ENCODE measurements around the gene RASA3. TPM values are rescaled to one million over a fixed set of nuclear protein-coding genes. Genes with fewer than 3 reads are reported as not detected.

The RASA3 gene
- total RNA-seq, 1 experiment from 2014 or later = 10.0 TPM

GRCh38 chr13:113981611-113982295 lies 150.7 kb downstream of the RASA3 start:
- TF ChIP-seq, protein P1, sequence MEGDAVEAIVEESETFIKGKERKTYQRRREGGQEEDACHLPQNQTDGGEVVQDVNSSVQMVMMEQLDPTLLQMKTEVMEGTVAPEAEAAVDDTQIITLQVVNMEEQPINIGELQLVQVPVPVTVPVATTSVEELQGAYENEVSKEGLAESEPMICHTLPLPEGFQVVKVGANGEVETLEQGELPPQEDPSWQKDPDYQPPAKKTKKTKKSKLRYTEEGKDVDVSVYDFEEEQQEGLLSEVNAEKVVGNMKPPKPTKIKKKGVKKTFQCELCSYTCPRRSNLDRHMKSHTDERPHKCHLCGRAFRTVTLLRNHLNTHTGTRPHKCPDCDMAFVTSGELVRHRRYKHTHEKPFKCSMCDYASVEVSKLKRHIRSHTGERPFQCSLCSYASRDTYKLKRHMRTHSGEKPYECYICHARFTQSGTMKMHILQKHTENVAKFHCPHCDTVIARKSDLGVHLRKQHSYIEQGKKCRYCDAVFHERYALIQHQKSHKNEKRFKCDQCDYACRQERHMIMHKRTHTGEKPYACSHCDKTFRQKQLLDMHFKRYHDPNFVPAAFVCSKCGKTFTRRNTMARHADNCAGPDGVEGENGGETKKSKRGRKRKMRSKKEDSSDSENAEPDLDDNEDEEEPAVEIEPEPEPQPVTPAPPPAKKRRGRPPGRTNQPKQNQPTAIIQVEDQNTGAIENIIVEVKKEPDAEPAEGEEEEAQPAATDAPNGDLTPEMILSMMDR (conservative IDR thresholded peaks at IDR 0.05) = no peak
- TF ChIP-seq EZH2 (IDR thresholded peaks at IDR 0.05; ENCODE audit: low read depth) = no peak
- ChIA-PET POLR2A (ENCODE audit: unreplicated experiment) (interaction anchor here (0.6 to 0.7 kb wide), 2 partner anchors 45 to 90 kb away, joined by 3 read pairs; no protein-coding TSS in a partner anchor), CTCF (interaction anchor here (0.8 kb wide), 1 partner anchor 34 kb away, joined by 3 read pairs; no protein-coding TSS in a partner anchor)
- H4K20me1 ChIP-seq (ENCODE audit: insufficient read depth) = no peaks in the 10 kb centered on the region
- no peaks in the 10 kb centered on the region for H3K79me2 ChIP-seq (ENCODE audit: low read depth)
- BruUV-seq (replicated peaks) = no TSS peak
- DNase-seq = no peak
- H3K27me3 ChIP-seq (ENCODE audit: insufficient read depth, low read depth) = no peaks in the 10 kb centered on the region
- no peak overlapping the region for H3K27ac ChIP-seq
- peak overlapping the region; percentile 63 for H3K4me2 ChIP-seq
- H3K4me1 ChIP-seq (replicated peaks; ENCODE audit: insufficient read depth) = peaks cover 30% of the 10 kb centered on the region
- H3K9me3 ChIP-seq (ENCODE audit: insufficient read depth, low read depth) = no peaks in the 10 kb centered on the region
- H3F3A ChIP-seq (ENCODE audit: insufficient read depth, low read depth) = peaks cover 33% of the 10 kb centered on the region
- H3K36me3 ChIP-seq (ENCODE audit: low read depth) = no peaks in the 10 kb centered on the region
- intact Hi-C loops (cut with micrococcal nuclease; ENCODE audit: unreplicated experiment) = loop anchor here (5.0 kb wide), 1 partner anchor 246 kb away; no protein-coding TSS in a partner anchor
- no peaks in the 10 kb centered on the region for H3K9me2 ChIP-seq (ENCODE audit: insufficient read depth)
- H2AFZ ChIP-seq = no peak overlapping the region
- H3K4me3 ChIP-seq = no peak overlapping the region

DNA sequence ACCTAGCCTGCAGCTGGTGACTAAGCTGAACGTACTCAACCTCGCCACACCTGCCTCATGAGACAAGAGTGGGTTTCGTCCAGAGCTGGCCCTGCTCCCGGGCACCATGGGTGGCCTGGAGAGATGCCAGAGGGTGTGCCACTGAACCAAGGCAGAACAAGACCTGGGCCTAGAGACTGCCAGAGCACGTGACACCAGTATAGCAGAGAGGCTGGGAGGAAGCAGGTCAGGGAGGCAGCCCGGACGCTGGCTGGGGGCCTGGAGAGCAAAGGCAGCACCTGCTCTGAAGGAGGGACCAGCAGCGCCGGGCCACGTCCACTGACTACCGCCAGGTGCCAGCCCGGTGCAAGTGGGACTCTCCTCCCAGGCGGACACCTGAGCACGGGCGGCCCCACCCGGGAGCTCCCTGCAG lies 151.2 kb downstream of the RASA3 start:
- ChIA-PET CTCF (interaction anchor here (0.5 to 0.8 kb wide), 3 partner anchors 34 to 533 kb away, joined by 3 to 11 read pairs (median 4); no protein-coding TSS in a partner anchor), POLR2A (ENCODE audit: unreplicated experiment) (interaction anchor here (0.6 to 0.7 kb wide), 2 partner anchors 44 to 91 kb away, joined by 3 read pairs; no protein-coding TSS in a partner anchor)
- Histone ChIP-seq H4K20me1 (ENCODE audit: insufficient read depth) (no peaks in the 10 kb centered on the region), H3K4me2 (peak overlapping the region; percentile 63), H3K9me2 (ENCODE audit: insufficient read depth) (no peaks in the 10 kb centered on the region), H3K36me3 (ENCODE audit: low read depth) (no peaks in the 10 kb centered on the region), H3K27ac (peak overlapping the region; percentile 63), H3K4me3 (no peak overlapping the region), H3K4me1 (replicated peaks; ENCODE audit: insufficient read depth) (peaks cover 36% of the 10 kb centered on the region), H3K9me3 (ENCODE audit: insufficient read depth, low read depth) (no peaks in the 10 kb centered on the region), H3K79me2 (ENCODE audit: low read depth) (no peaks in the 10 kb centered on the region), H3K27me3 (ENCODE audit: insufficient read depth, low read depth) (no peaks in the 10 kb centered on the region), H2AFZ (no peak overlapping the region), H3F3A (ENCODE audit: insufficient read depth, low read depth) (peaks cover 36% of the 10 kb centered on the region)
- intact Hi-C loops (cut with micrococcal nuclease; ENCODE audit: unreplicated experiment) = loop anchor here (5.0 kb wide), 1 partner anchor 246 kb away; no protein-coding TSS in a partner anchor
- BruUV-seq (replicated peaks) = no TSS peak
- TF ChIP-seq, protein P1 (conservative IDR thresholded peaks at IDR 0.05) = no peak; the same call in 1 of the 2 replicates
- TF ChIP-seq EZH2 (IDR thresholded peaks at IDR 0.05; ENCODE audit: low read depth) = no peak
- DNase-seq = peak; percentile 98 to 99

- H3K9me2 ChIP-seq (ENCODE audit: insufficient read depth) = no peaks in the 10 kb centered on the region
- H3K79me2 ChIP-seq (ENCODE audit: low read depth) = no peaks in the 10 kb centered on the region
- ChIA-PET CTCF (interaction anchor here (0.5 to 0.8 kb wide), 3 partner anchors 35 to 532 kb away, joined by 3 to 11 read pairs (median 4); no protein-coding TSS in a partner anchor), POLR2A (ENCODE audit: unreplicated experiment) (no interaction called here)
- H3K4me3 ChIP-seq = no peak overlapping the region
- DNase-seq = no peak
- no peaks in the 10 kb centered on the region for H3K27me3 ChIP-seq (ENCODE audit: insufficient read depth, low read depth)
- H4K20me1 ChIP-seq (ENCODE audit: insufficient read depth) = no peaks in the 10 kb centered on the region
- no peaks in the 10 kb centered on the region for H3K36me3 ChIP-seq (ENCODE audit: low read depth)
- no peaks in the 10 kb centered on the region for H3K9me3 ChIP-seq (ENCODE audit: insufficient read depth, low read depth)
- peak overlapping the region; percentile 63 for H3K27ac ChIP-seq
- no peak for TF ChIP-seq EZH2 (IDR thresholded peaks at IDR 0.05; ENCODE audit: low read depth)
- TF ChIP-seq, protein P1 (conservative IDR thresholded peaks at IDR 0.05) = no peak
- H3F3A ChIP-seq (ENCODE audit: insufficient read depth, low read depth) = peaks cover 38% of the 10 kb centered on the region
- no TSS peak for BruUV-seq (replicated peaks)
- H3K4me2 ChIP-seq = peak overlapping the region; percentile 63
- peaks cover 36% of the 10 kb centered on the region for H3K4me1 ChIP-seq (replicated peaks; ENCODE audit: insufficient read depth)
- no peak overlapping the region for H2AFZ ChIP-seq
- intact Hi-C loops (cut with micrococcal nuclease; ENCODE audit: unreplicated experiment) = loop anchor here (5.0 kb wide), 1 partner anchor 247 kb away; no protein-coding TSS in a partner anchor
Observed at GRCh38 chr13:113980489-113981064, 151.8 kb downstream of the RASA3 start.
